ENCODE data around the gene CDH13. TPM values are rescaled to one million over a fixed set of nuclear protein-coding genes. Genes with fewer than 3 reads are reported as not detected.

Gene CDH13
- total RNA-seq, 3 donors from 2014 or later = 4.9 to 11.2 (median 9.8) TPM

DNA sequence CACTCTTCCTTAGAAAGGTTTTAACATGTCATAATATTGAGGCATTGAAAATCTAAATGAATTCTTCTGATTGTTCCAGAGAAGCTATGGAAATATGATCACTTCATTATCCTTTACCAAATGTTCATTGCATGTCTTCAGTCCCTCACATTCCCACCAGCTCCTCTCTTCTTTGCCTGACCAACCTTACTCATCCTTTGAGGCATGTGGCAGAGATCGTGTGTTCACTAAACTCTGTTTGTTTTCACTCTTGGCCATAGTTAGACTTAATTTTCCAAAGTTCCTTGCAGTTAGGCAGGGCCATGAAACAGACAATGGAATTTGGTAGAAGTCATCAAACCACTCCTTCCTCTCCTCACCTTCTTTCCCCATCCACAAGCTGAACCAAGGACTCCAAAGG is 914.5 kb downstream of the CDH13 start:
- Histone ChIP-seq H3K9me3 (no peaks in the 10 kb centered on the region), H3K4me1 (ENCODE audit: low read depth) (no peaks in the 10 kb centered on the region), H3K4me3 (no peak overlapping the region), H3K36me3 (ENCODE audit: low read depth) (no peaks in the 10 kb centered on the region)
- ATAC-seq (no peak), DNase-seq (no peak)
- TF ChIP-seq, protein P1, sequence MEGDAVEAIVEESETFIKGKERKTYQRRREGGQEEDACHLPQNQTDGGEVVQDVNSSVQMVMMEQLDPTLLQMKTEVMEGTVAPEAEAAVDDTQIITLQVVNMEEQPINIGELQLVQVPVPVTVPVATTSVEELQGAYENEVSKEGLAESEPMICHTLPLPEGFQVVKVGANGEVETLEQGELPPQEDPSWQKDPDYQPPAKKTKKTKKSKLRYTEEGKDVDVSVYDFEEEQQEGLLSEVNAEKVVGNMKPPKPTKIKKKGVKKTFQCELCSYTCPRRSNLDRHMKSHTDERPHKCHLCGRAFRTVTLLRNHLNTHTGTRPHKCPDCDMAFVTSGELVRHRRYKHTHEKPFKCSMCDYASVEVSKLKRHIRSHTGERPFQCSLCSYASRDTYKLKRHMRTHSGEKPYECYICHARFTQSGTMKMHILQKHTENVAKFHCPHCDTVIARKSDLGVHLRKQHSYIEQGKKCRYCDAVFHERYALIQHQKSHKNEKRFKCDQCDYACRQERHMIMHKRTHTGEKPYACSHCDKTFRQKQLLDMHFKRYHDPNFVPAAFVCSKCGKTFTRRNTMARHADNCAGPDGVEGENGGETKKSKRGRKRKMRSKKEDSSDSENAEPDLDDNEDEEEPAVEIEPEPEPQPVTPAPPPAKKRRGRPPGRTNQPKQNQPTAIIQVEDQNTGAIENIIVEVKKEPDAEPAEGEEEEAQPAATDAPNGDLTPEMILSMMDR (IDR thresholded peaks at IDR 0.05) = no peak
- intact Hi-C loops (cut with DNase I, micrococcal nuclease) = no loop called here

DNA sequence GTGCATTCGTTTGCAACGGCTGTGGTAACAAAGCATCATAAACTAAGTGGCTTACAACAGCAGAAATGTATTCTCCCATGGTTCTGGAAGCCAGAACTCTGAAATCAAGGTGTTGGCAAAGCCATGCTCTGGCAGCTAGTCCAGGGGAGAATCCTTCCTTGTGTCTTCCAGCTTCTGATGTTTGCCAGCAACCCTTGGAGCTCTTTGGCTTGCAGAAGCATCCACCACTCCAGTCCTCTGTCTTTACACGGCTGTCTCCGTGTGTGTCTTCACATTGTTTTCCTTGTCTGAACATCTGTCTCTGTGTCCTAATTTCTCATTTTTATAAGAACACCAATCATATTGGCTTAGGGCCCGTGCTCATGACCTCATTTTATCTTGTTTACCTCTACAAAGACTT is 915.7 kb downstream of the CDH13 start:
- intact Hi-C loops (cut with DNase I, micrococcal nuclease) = no loop called here
- Histone ChIP-seq H3K36me3 (ENCODE audit: low read depth) (no peaks in the 10 kb centered on the region), H3K4me3 (no peak overlapping the region), H3K4me1 (ENCODE audit: low read depth) (no peaks in the 10 kb centered on the region), H3K9me3 (no peaks in the 10 kb centered on the region)
- TF ChIP-seq, protein P1 (IDR thresholded peaks at IDR 0.05) = no peak
- ATAC-seq = no peak
- DNase-seq = no peak

DNA sequence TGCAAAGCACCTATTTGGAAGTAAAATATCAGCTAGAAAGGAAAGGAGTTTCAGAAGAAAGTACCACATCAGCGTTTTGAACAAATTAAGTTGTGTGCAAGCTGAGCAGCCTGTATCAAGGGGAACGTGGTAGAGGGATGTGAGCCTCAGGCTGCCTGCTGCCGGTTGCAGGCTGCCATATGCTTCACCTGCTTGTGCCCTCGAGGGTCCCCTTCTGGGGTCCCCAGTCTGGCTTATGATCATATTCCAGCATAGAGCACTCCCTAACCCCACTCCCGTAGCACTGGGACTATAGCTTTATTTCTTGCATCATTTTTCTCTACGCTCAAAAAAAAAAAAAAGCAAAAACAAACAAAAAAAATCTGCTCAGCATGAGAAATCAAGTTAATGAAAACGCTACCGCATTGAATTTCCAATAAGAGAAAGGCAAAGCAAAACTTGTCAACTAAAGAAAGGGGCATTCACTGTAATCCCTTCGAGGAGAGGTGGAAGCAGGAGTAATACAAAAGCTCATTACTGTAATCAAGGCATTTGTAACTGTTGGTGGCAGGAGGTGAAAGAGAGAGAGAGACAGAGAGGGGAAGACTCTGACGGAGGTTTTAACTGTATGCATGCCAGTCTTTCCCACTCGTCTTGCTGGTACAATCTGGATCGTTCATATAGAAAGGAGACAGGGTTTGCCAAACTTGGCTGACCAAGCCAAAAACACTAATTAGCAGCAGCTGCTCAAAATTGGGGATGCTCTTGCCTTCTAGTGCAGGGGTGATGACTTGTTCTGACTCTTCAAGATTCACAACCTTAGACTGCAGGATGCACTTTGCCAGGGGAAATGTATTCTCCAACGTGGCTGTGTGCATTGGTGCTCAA is 922.8 kb downstream of the CDH13 start:
- no peak for ATAC-seq
- Histone ChIP-seq H3K9me3 (no peaks in the 10 kb centered on the region), H3K4me3 (no peak overlapping the region), H3K36me3 (ENCODE audit: low read depth) (no peaks in the 10 kb centered on the region), H3K4me1 (ENCODE audit: low read depth) (no peaks in the 10 kb centered on the region)
- TF ChIP-seq, protein P1 (IDR thresholded peaks at IDR 0.05) = no peak
- no peak for DNase-seq
- intact Hi-C loops (cut with DNase I, micrococcal nuclease) = no loop called here

DNA sequence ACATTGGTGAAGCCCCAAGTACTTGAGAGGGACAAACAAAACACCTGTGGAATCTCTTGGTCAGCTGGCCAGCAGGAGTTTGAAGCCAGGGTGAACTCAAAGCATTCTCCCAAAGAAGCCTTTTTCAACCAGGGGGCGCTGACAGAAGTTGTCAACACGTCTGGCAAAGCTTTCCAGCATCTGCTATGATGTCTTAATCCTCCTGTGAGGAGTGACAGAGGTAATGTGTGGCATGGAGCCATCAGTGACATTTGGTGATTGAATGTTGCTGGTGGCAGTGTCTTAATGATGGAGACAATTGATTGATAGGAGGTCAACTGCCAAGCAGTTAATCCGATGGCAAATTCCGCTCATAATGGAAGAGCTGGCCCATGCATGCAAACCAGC is 923.4 kb downstream of the CDH13 start:
- no peaks in the 10 kb centered on the region for H3K4me1 ChIP-seq (ENCODE audit: low read depth)
- no peak for ATAC-seq
- no peaks in the 10 kb centered on the region for H3K9me3 ChIP-seq
- TF ChIP-seq, protein P1 (IDR thresholded peaks at IDR 0.05) = no peak
- DNase-seq = no peak
- H3K36me3 ChIP-seq (ENCODE audit: low read depth) = no peaks in the 10 kb centered on the region
- intact Hi-C loops (cut with DNase I, micrococcal nuclease) = no loop called here
- H3K4me3 ChIP-seq = no peak overlapping the region

DNA sequence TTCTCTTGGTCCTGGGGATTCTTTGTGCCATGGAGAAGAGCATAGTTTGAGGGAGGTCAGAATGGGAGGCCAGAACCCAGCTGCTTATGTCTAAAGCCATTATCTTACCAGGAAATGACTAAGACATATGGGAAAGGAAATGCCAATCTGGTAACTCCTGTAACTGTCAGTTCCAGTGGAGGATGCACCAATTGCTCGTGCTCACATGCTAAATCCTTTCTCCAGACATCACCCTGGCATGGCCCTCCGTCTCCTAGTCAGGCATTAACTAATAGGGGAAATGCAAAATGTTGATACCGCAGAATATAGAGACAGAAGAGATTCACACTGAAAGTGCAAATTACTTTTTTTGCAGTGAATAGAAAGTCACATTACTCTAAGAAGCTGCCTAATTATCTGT is 925.5 kb downstream of the CDH13 start:
- Histone ChIP-seq H3K4me1 (ENCODE audit: low read depth) (no peaks in the 10 kb centered on the region), H3K36me3 (ENCODE audit: low read depth) (no peaks in the 10 kb centered on the region), H3K4me3 (no peak overlapping the region), H3K9me3 (no peaks in the 10 kb centered on the region)
- intact Hi-C loops (cut with DNase I, micrococcal nuclease) = no loop called here
- DNase-seq (no peak), ATAC-seq (no peak)
- TF ChIP-seq, protein P1 (IDR thresholded peaks at IDR 0.05) = no peak

Measured in mucosa of descending colon (tissue), 3 donors.